ENCODE data around the gene INPP5B. TPM values are rescaled to one million over a fixed set of nuclear protein-coding genes. Genes with fewer than 3 reads are reported as not detected.

INPP5B gene
- total and polyA plus RNA-seq, 2 experiments from 2014 or later = 6.9 to 29.1 TPM

GRCh38 chr1:37849480-37849879, 97.4 kb downstream of the INPP5B start (continued):
- no peak for TF ChIP-seq ETS1 (IDR thresholded peaks at IDR 0.05)
- TF ChIP-seq POLR2AphosphoS5 (IDR thresholded peaks at IDR 0.05; ENCODE audit: low read depth) = no peak
- no peak for TF ChIP-seq ZNF331 (CRISPR knock-in tag; IDR thresholded peaks at IDR 0.05; ENCODE audit: low read depth)

GRCh38 chr1:37846647-37847339, 100.1 kb downstream of the INPP5B start:
- Mint-ChIP-seq H3K27ac (no peak overlapping the region), H3K4me3 (no peak overlapping the region), H3K4me1 (no peaks in the 10 kb centered on the region), H3K36me3 (ENCODE audit: low read depth) (no peaks in the 10 kb centered on the region), H3K27me3 (ENCODE audit: insufficient read depth, low read depth, poor library complexity) (no peaks in the 10 kb centered on the region), H3K9me3 (no peaks in the 10 kb centered on the region)
- no peak overlapping the region for H2AFZ ChIP-seq
- ATAC-seq (no peak), DNase-seq (ENCODE audit: low spot score) (no peak)
- H3K79me2 ChIP-seq (replicated peaks; ENCODE audit: insufficient read depth) = peaks cover 59% of the 10 kb centered on the region
- peaks cover 38% of the 10 kb centered on the region for H4K20me1 ChIP-seq (replicated peaks; ENCODE audit: insufficient read depth)
- H3K9me2 ChIP-seq (ENCODE audit: insufficient read depth) = no peaks in the 10 kb centered on the region
- no peak overlapping the region for H3K27ac ChIP-seq (ENCODE audit: low read depth)
- no peaks in the 10 kb centered on the region for H3F3A ChIP-seq (replicated peaks; ENCODE audit: low read depth)
- no peak overlapping the region for H3K4me3 ChIP-seq
- no peak overlapping the region for H3K4me2 ChIP-seq
- H3K27me3 ChIP-seq (ENCODE audit: insufficient read depth) = no peaks in the 10 kb centered on the region
- TF ChIP-seq NANOG (IDR thresholded peaks at IDR 0.05; ENCODE audit: borderline replicate concordance) = no peak
- no peak for TF ChIP-seq EZH2phosphoT487 (IDR thresholded peaks at IDR 0.05; ENCODE audit: unreplicated experiment)
- no peak for TF ChIP-seq STAT1 (IDR thresholded peaks at IDR 0.05; ENCODE audit: unreplicated experiment)
- no peak for TF ChIP-seq CREB1 (CRISPR knock-in tag; IDR thresholded peaks at IDR 0.05; ENCODE audit: low read depth)
- TF ChIP-seq REST (IDR thresholded peaks at IDR 0.05; ENCODE audit: unreplicated experiment) = no peak
- H3K36me3 ChIP-seq (ENCODE audit: insufficient read depth) = no peaks in the 10 kb centered on the region
- no peaks in the 10 kb centered on the region for H3K4me1 ChIP-seq (ENCODE audit: insufficient read depth)

DNA sequence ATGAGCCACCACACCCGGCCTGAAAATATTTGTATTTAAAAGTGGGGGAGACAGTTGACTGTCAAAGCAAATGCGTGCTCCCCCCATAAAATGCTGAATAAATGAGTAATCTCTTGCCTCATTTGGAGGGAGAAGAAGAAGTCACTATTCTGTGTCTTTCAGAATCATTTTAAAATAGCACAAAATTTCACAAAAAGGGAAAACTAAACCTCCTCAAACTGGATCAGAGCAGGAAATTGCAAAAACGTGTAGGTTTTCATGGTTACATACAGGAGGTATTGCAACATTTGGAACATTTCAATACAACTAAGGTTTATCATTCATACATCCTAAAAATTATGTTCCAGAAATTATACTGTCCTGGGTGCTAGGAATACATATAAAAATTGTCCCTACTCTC, 101.1 kb downstream of the INPP5B start:
- H3K4me1 ChIP-seq (ENCODE audit: insufficient read depth) = no peaks in the 10 kb centered on the region
- Mint-ChIP-seq H3K36me3 (ENCODE audit: low read depth) (no peaks in the 10 kb centered on the region), H3K9me3 (no peaks in the 10 kb centered on the region), H3K27ac (no peak overlapping the region), H3K27me3 (ENCODE audit: insufficient read depth, low read depth, poor library complexity) (no peaks in the 10 kb centered on the region), H3K4me3 (no peak overlapping the region), H3K4me1 (no peaks in the 10 kb centered on the region)
- H3K4me2 ChIP-seq = no peak overlapping the region
- no peaks in the 10 kb centered on the region for H3K36me3 ChIP-seq (ENCODE audit: insufficient read depth)
- DNase-seq (ENCODE audit: low spot score) (no peak), ATAC-seq (no peak)
- H3K4me3 ChIP-seq = no peak overlapping the region
- H3K79me2 ChIP-seq (replicated peaks; ENCODE audit: insufficient read depth) = peaks cover 49% of the 10 kb centered on the region
- H3K27me3 ChIP-seq (ENCODE audit: insufficient read depth) = no peaks in the 10 kb centered on the region
- peaks cover 29% of the 10 kb centered on the region for H4K20me1 ChIP-seq (replicated peaks; ENCODE audit: insufficient read depth)
- no peaks in the 10 kb centered on the region for H3K9me2 ChIP-seq (ENCODE audit: insufficient read depth)
- H3K27ac ChIP-seq (ENCODE audit: low read depth) = no peak overlapping the region
- no peak overlapping the region for H2AFZ ChIP-seq
- no peaks in the 10 kb centered on the region for H3F3A ChIP-seq (replicated peaks; ENCODE audit: low read depth)
- TF ChIP-seq CREB1 (CRISPR knock-in tag; IDR thresholded peaks at IDR 0.05; ENCODE audit: low read depth) (no peak), EZH2phosphoT487 (IDR thresholded peaks at IDR 0.05; ENCODE audit: unreplicated experiment) (no peak), CTCF (conservative IDR thresholded peaks at IDR 0.05; ENCODE audit: low read depth in 2 of 2) (no peak), EZH2 (IDR thresholded peaks at IDR 0.05; ENCODE audit: low read depth, unreplicated experiment) (no peak), STAT1 (IDR thresholded peaks at IDR 0.05; ENCODE audit: unreplicated experiment) (no peak), REST (IDR thresholded peaks at IDR 0.05; ENCODE audit: unreplicated experiment) (no peak), POLR2AphosphoS5 (IDR thresholded peaks at IDR 0.05; ENCODE audit: low read depth) (no peak), JUNB (IDR thresholded peaks at IDR 0.05; ENCODE audit: unreplicated experiment) (no peak)
